Endothelial cell of umbilical vein (primary cell): ENCODE measurements around the gene BRF1. TPM values are rescaled to one million over a fixed set of nuclear protein-coding genes. Genes with fewer than 3 reads are reported as not detected.

Experiments
- BruUV-seq: library from RNA; stranded (reverse); fragments of 400-500 nt; replicated peaks from 2 replicates; lab custom pipeline; 2021; lab: Mats Ljungman, UMichigan
- CTCF ChIA-PET: fragments of 300-600, 350-600 bp; sonication (Branson Sonifier 250); formaldehyde crosslinking; loops from one replicate; lab custom pipeline; 2021; ENCODE audit warnings: antibody characterized with exemption, inconsistent platforms; lab: Charles Lee
- POLR2A ChIA-PET: fragments of 300-600, 350-600 bp; sonication (Branson Sonifier 250); formaldehyde crosslinking; loops from one replicate; lab custom pipeline; 2021; ENCODE audit warnings: antibody characterized with exemption, inconsistent platforms; lab: Charles Lee
- DNase-seq: peaks from one replicate; pipeline ENCODE4 v3.0.0-alpha.2; 2011; ENCODE audit warnings: low read depth, low spot score
- FAIRE-seq: peaks from 2 replicates; lab custom pipeline; 2011; peaks lifted over from hg19 to GRCh38; lab: Jason Lieb, UNC
- H2AFZ ChIP-seq: 2 replicates; pipeline ENCODE4 v1.6.0; 2012; ENCODE audit warnings: low read depth, low read length, control low read depth, inconsistent platforms
- H3K27ac ChIP-seq: 2 replicates; pipeline ENCODE4 v1.5.1; 2011; ENCODE audit warnings: low read depth, mild to moderate bottlenecking, control low read depth, low read length, moderate library complexity; ENCODE audit not compliant: insufficient read depth
- H3K27me3 ChIP-seq, 2 experiments: 2 replicates each; pipeline versions ENCODE4 v1.6.0 to v1.6.1; 2011; ENCODE audit warnings: low read length in 2 of 2, mixed read lengths in 1 of 2; ENCODE audit not compliant: control insufficient read depth in 2 of 2, insufficient read depth in 2 of 2
- H3K36me3 ChIP-seq, 2 experiments: 2 replicates in 1 of 2; 3 replicates in 1 of 2; pipeline ENCODE4 v1.5.1; 2011; ENCODE audit warnings: low read length in 2 of 2, mild to moderate bottlenecking in 1 of 2, moderate library complexity in 1 of 2; ENCODE audit not compliant: control insufficient read depth in 2 of 2, insufficient read depth in 2 of 2; ENCODE audit errors: extremely low read depth in 1 of 2
- H3K4me1 ChIP-seq: 3 replicates; pipeline ENCODE4 v1.5.1; 2011; ENCODE audit warnings: mild to moderate bottlenecking, low read length; ENCODE audit not compliant: control insufficient read depth, insufficient read depth; ENCODE audit errors: extremely low read depth
- H3K4me2 ChIP-seq: 2 replicates; pipeline ENCODE4 v1.6.1; 2011; ENCODE audit warnings: low read length, control low read depth, mixed read lengths; ENCODE audit not compliant: insufficient read depth
- H3K4me3 ChIP-seq, 3 experiments: fragments of 200-600 bp in 1 of 3; sonication (generic), shearing (Covaris generic) in 1 of 3; replicated peaks in 1 of 3; 2 replicates each; pipeline ENCODE4 v1.5.1; 2011 to 2016; ENCODE audit warnings: control low read depth in 3 of 3, low read length in 3 of 3, mild to moderate bottlenecking in 2 of 3, inconsistent platforms in 1 of 3, low read depth in 1 of 3, moderate library complexity in 1 of 3; ENCODE audit not compliant: insufficient read depth in 1 of 3
- H3K79me2 ChIP-seq: 2 replicates; pipeline ENCODE4 v1.6.0; 2012; ENCODE audit warnings: low read length, inconsistent platforms; ENCODE audit not compliant: control insufficient read depth, insufficient read depth
- H3K9ac ChIP-seq: replicated peaks from 2 replicates; pipeline ENCODE3; 2011; ENCODE audit warnings: low read length, control low read depth; ENCODE audit not compliant: insufficient read depth; ENCODE audit errors: extremely low read depth
- H3K9me1 ChIP-seq: replicated peaks from 3 replicates; pipeline ENCODE4 v1.6.0; 2011; ENCODE audit warnings: mild to moderate bottlenecking, low read length; ENCODE audit not compliant: control insufficient read depth, insufficient read depth; ENCODE audit errors: extremely low read depth
- H3K9me3 ChIP-seq: replicated peaks from 2 replicates; pipeline ENCODE4 v1.5.1; 2012; ENCODE audit warnings: low read length, inconsistent platforms; ENCODE audit not compliant: control insufficient read depth, insufficient read depth
- H4K20me1 ChIP-seq: replicated peaks from 2 replicates; pipeline ENCODE3; 2011; ENCODE audit warnings: mild to moderate bottlenecking, low read length; ENCODE audit not compliant: control insufficient read depth, insufficient read depth; ENCODE audit errors: extremely low read depth
- EZH2 ChIP-seq: IDR thresholded peaks from 2 replicates; pipeline ENCODE4 v1.6.1; 2012; ENCODE audit warnings: borderline replicate concordance, low read depth, mild to moderate bottlenecking, moderate library complexity, low read length, inconsistent platforms; ENCODE audit not compliant: severe bottlenecking
- GATA2 ChIP-seq: IDR thresholded peaks from 2 replicates; pipeline ENCODE4 v1.7.0; 2011; ENCODE audit warnings: low read depth, mild to moderate bottlenecking, moderate library complexity, mixed read lengths, low read length; ENCODE audit not compliant: insufficient read length, insufficient read depth
- JUN ChIP-seq: IDR thresholded peaks from 2 replicates; pipeline ENCODE4 v1.6.1; 2011; ENCODE audit warnings: borderline replicate concordance, low read depth; ENCODE audit not compliant: insufficient read length, insufficient read depth
- MYC ChIP-seq: IDR thresholded peaks from one replicate; pipeline ENCODE4 v1.6.1; 2011; ENCODE audit warnings: mild to moderate bottlenecking, low read depth, low read length
- dilution Hi-C: fragments of 300-500 bp; cut with MboI; formaldehyde crosslinking; loops from one replicate; pipeline ENCODE4 v1.15.0; 2019; ENCODE audit warnings: low sequenced_read_pairs; ENCODE audit not compliant: extremely low pct_ligation_motif_present
- intact Hi-C: fragments of 100-400 bp; cut with micrococcal nuclease; formaldehyde crosslinking; loops from one replicate; pipeline ENCODE4 v1.10.0; 2022
- polyA plus RNA-seq, 4 experiments: library from polyadenylated mRNA; depleted of rRNA in 3 of 4; stranded (reverse) in 3 of 4; unstranded in 1 of 4; fragments of >200 nt; gene quantifications; 2 replicates each; pipeline versions ENCODE4 v1.2.1 to v1.2.3, GENCODE V29; 2011 to 2012; ENCODE audit warnings: missing spikeins in 1 of 4
- total RNA-seq: library from RNA; stranded (reverse); gene quantifications from 2 replicates; pipeline ENCODE4 v1.2.3, GENCODE V29; 2021
- TF ChIP-seq, protein P1 (sequence below): IDR thresholded peaks from 2 replicates; pipeline ENCODE4 v1.6.1; 2011; ENCODE audit not compliant: insufficient read depth, insufficient read length

The BRF1 gene
- total and polyA plus RNA-seq, 2 donors (not counting 3 experiments of a cell fraction or from before 2014, with no cell fraction given) = 19.0 to 47.2 TPM

DNA sequence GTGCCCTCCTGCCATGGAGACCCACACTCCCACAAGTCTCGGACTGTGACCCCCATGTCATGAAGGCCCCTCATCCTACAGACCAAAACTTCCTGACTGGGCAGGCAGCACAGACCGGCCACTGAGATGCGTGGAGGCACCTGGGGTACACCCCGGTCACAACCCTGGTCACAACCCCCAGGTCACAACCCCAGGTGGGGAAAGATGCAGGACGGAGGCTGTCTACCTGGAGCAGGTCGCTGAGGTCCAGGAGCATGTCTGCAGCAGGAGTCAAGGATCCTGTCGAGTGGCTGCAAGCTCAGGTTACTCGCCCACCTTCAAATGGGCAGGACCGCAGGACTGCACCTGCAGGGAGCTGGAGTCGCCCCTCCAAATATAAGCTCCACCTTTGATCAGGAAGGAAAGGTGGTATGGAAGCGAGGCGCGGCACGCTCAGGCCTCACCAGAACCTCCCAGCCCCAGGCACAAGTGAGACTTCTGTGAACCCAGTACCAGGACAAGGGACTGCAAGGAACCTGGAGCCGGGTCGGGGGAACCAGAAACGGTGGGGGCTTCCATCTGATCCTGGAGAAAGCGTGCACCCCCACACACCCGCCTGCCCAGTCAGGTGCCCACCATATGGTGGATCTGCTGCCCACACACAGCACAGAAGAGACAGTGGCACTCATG is 44.4 kb downstream of the BRF1 start:
- no peak for TF ChIP-seq GATA2
- TF ChIP-seq MYC = no peak
- no peak for TF ChIP-seq EZH2
- Histone ChIP-seq H3K9me1 (no peaks in the 10 kb centered on the region), H2AFZ (no peak overlapping the region), H3K27me3 (no peaks in the 10 kb centered on the region), H4K20me1 (no peaks in the 10 kb centered on the region), H3K9ac (no peak overlapping the region), H3K4me1 (no peaks in the 10 kb centered on the region), H3K27ac (no peak overlapping the region), H3K4me3 (no peak overlapping the region), H3K36me3 (peaks cover 0 to 12% of the 10 kb centered on the region in 2 experiments), H3K4me2 (no peak overlapping the region), H3K9me3 (no peaks in the 10 kb centered on the region), H3K79me2 (no peaks in the 10 kb centered on the region)
- no peak for DNase-seq
- dilution Hi-C loops = no loop called here
- no TSS peak for BruUV-seq
- POLR2A ChIA-PET = no interaction called here
- no peak for FAIRE-seq
- CTCF ChIA-PET = no interaction called here
- intact Hi-C loops = loop anchor here (10.0 kb wide), 1 partner anchor 52 kb away; no protein-coding TSS in a partner anchor

DNA sequence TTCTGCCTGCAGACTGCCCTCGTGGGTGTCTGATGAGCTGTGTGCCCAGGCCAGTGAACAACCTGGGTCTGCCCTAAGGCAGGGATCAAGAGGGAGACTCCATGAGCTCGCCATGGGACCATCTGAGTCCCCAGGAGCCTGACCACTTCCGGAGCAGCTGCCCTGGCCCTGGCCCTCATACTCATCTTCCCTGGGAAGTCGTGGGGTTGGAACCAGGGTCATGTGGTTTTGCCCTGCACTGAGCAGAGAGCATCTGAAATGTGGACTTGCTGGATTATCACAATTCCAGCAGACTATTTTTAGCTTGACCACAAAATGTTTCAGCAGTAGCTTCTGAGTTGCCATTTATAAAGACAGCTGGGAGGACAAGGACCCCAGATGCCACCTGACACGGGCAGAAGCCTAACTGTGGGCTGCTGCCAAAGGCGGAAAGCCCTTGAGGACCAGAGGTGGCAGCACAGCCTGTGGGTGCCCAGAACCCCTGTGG is 45.7 kb downstream of the BRF1 start:
- Histone ChIP-seq H3K27me3 (no peaks in the 10 kb centered on the region), H3K9me1 (no peaks in the 10 kb centered on the region), H2AFZ (no peak overlapping the region), H3K9me3 (no peaks in the 10 kb centered on the region), H3K79me2 (peaks cover 7% of the 10 kb centered on the region), H3K9ac (no peak overlapping the region), H3K36me3 (peaks cover 2 to 23% of the 10 kb centered on the region in 2 experiments), H4K20me1 (no peaks in the 10 kb centered on the region), H3K4me1 (no peaks in the 10 kb centered on the region), H3K4me2 (no peak overlapping the region), H3K4me3 (no peak overlapping the region), H3K27ac (no peak overlapping the region)
- TF ChIP-seq JUN (no peak), MYC (no peak), GATA2 (no peak), EZH2 (no peak)
- TF ChIP-seq, protein P1, sequence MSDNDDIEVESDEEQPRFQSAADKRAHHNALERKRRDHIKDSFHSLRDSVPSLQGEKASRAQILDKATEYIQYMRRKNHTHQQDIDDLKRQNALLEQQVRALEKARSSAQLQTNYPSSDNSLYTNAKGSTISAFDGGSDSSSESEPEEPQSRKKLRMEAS = no peak
- ChIA-PET CTCF (interaction anchor here (0.8 to 1.5 kb wide), 2 partner anchors 86 to 97 kb away, joined by 3 read pairs; partner anchors contain the start of gene JAG2), POLR2A (no interaction called here)
- intact Hi-C loops = loop anchor here (10.0 kb wide), 1 partner anchor 50 kb away; no protein-coding TSS in a partner anchor
- no peak for FAIRE-seq
- DNase-seq = no peak
- dilution Hi-C loops = no loop called here
- BruUV-seq = no TSS peak
